Endothelial cell of umbilical vein (primary cell): Measurements from ENCODE around the gene PSMC3.

Experiments used
- CTCF ChIP-seq, 2 donors: IDR thresholded peaks; 1 replicate in 1 of 2; 2 replicates in 1 of 2; pipeline ENCODE4 v1.5.1; 2011; ENCODE audit warnings: low read length in 2 of 2, mild to moderate bottlenecking in 2 of 2, moderate library complexity in 2 of 2, control low read depth in 1 of 2, inconsistent platforms in 1 of 2, low read depth in 1 of 2; ENCODE audit not compliant: insufficient read depth in 1 of 2; ENCODE audit errors: extremely low read depth in 1 of 2
- POLR2AphosphoS5 ChIP-seq: IDR thresholded peaks from 2 replicates; pipeline ENCODE4 v1.6.1; 2012; ENCODE audit warnings: low read depth, mild to moderate bottlenecking, control low read depth, low read length, moderate library complexity; ENCODE audit not compliant: insufficient read depth

- TF ChIP-seq CTCF (IDR thresholded peaks at IDR 0.05; ENCODE audit: extremely low read depth in 1 of 2, insufficient read depth in 1 of 2, low read depth in 1 of 2, low read length in 2 of 2) (no peak), POLR2AphosphoS5 (no peak)
Observed at GRCh38 chr11:47464483-47464882, 38.2 kb upstream of the PSMC3 start.
